GM12875 (cell line): Measurements from ENCODE around the gene GALNT9.

Experiments used
- H3K4me3 ChIP-seq: one replicate; pipeline ENCODE4 v1.5.1; 2011; ENCODE audit warnings: low read depth, low read length, control low read depth
- TF ChIP-seq, protein P1 (sequence below): IDR thresholded peaks from 2 replicates; pipeline ENCODE4 v1.5.1; 2011; ENCODE audit warnings: low read depth, mild to moderate bottlenecking, control low read depth, inconsistent platforms, low read length, moderate library complexity, borderline replicate concordance; ENCODE audit not compliant: insufficient read depth

The GALNT9 gene

DNA sequence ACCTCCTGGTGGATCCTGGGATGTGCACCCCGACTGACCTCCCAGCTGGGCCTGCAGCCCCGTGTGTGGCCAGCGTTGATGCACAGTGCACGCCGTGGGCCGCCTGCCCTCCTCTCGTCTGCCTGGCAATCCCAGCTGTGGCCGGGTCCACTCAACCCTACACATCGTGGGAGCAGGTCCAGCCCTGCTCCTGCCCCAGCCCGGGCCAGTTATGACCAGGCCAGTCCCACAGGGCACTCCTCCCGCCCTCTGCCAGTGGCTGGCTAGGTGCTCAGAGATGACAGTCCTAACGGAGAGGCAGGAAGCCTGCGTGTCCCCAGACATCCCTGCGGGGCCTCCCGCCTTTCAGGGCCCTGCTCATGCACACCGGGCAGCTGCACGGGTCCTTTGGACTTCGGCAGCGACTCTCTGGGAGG, 10.8 kb downstream of the GALNT9 start:
- no peak overlapping the region for H3K4me3 ChIP-seq
- TF ChIP-seq, protein P1, sequence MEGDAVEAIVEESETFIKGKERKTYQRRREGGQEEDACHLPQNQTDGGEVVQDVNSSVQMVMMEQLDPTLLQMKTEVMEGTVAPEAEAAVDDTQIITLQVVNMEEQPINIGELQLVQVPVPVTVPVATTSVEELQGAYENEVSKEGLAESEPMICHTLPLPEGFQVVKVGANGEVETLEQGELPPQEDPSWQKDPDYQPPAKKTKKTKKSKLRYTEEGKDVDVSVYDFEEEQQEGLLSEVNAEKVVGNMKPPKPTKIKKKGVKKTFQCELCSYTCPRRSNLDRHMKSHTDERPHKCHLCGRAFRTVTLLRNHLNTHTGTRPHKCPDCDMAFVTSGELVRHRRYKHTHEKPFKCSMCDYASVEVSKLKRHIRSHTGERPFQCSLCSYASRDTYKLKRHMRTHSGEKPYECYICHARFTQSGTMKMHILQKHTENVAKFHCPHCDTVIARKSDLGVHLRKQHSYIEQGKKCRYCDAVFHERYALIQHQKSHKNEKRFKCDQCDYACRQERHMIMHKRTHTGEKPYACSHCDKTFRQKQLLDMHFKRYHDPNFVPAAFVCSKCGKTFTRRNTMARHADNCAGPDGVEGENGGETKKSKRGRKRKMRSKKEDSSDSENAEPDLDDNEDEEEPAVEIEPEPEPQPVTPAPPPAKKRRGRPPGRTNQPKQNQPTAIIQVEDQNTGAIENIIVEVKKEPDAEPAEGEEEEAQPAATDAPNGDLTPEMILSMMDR: no peak

DNA sequence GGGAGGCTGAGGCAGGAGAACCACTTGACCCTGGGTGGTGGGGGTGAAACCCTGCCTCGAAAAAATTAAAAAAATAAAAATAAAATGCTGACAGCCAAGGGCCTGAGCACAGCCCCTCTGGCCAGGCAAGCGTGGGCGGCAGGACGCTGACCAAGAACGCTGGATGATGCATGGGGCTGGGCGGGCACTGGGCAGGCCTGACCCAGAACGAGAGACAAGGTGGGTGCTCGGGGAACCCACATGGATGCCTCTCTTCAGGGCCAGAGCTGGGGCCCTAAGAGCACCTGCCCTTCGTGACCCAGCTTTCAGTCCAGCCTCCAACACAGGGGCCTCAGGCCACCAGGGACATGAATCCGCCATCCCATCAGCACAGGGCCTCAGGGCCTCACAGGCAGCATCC, 11.3 kb downstream of the GALNT9 start:
- TF ChIP-seq, protein P1: no peak
- H3K4me3 ChIP-seq: no peak overlapping the region

- TF ChIP-seq, protein P1: no peak
- no peak overlapping the region for H3K4me3 ChIP-seq
Observed at GRCh38 chr12:132317233-132317938, 12.0 kb downstream of the GALNT9 start.

DNA sequence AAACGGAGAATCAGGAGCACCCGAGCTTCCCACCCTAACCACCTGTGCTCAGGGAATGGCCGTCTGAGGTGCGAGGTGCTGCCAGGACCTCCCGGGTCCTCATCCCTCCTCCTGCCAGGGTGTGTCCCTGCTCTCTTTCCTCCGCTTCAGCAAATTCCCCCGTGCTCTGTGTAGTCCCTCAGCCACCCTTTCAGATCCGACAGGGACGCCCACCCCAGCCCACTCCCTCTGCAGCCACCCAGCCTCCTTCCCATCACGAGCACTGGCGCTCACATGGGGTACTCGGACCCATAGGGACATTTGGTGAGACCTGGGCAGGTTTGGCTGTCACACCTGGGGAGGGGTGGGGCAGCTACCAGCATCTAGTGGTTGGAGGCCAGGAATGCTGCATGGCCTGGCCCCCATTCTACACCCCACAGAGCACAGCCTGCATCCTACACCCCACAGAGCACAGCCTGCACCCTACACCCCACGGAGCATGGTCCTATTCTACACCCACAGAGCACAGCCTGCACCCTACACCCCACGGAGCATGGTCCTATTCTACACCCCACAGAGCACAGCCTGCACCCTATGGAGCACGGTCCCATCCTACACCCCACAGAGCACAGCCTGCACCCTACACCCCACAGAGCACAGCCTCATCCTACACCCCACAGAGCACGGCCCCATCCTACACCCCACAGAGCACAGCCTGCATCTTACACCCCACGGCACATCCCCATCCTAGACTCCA, 12.7 kb downstream of the GALNT9 start:
- TF ChIP-seq, protein P1: no peak
- no peak overlapping the region for H3K4me3 ChIP-seq

GRCh38 chr12:132315951-132316350, 13.4 kb downstream of the GALNT9 start:
- TF ChIP-seq, protein P1: no peak
- no peak overlapping the region for H3K4me3 ChIP-seq

DNA sequence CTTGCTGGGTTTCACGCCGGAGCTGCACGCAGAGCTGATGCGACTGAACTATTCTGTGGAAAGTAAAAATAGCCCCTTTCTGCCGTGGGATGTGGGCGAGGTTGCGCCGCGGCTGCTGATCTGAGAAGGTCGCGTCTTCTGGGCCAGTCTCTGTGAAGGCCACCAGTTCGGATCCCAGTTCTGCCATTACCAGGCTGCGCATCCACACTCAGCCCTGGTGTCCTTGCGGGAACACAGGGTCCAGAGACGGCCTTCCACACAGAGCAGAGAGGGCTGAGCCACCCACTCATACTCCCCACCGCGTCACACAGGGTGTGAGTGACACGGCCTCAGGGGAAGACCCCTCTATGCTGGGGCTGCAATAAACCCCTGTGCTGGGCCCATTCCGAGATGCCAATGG, 13.9 kb downstream of the GALNT9 start:
- TF ChIP-seq, protein P1: no peak
- no peak overlapping the region for H3K4me3 ChIP-seq
